Neutrophil (primary cell): ENCODE data around the gene ATG2A.

Source experiments
- H3K27ac ChIP-seq: fragments of 200-600 bp; sonication (generic); 2 replicates; pipeline ENCODE4 v1.5.1; 2016; ENCODE audit warnings: mild to moderate bottlenecking, moderate library complexity
- H3K27me3 ChIP-seq: fragments of 200-600 bp; sonication (generic); 2 replicates; pipeline ENCODE4 v1.6.0; 2016; ENCODE audit warnings: mild to moderate bottlenecking
- H3K36me3 ChIP-seq: fragments of 200-600 bp; sonication (generic); 2 replicates; pipeline ENCODE4 v1.5.1; 2017
- H3K4me1 ChIP-seq, 2 experiments: fragments of 200-600 bp in 1 of 2; sonication (generic) in 1 of 2; 1 replicate in 1 of 2; 2 replicates in 1 of 2; pipeline versions ENCODE4 v1.5.1 to v1.6.1; 2013 to 2016; ENCODE audit warnings: low read depth in 1 of 2, low read length in 1 of 2, mild to moderate bottlenecking in 1 of 2, moderate library complexity in 1 of 2; ENCODE audit not compliant: control insufficient read depth in 1 of 2, insufficient read depth in 1 of 2
- H3K4me3 ChIP-seq, 2 experiments: fragments of 200-600 bp in 1 of 2; sonication (generic) in 1 of 2; 1 replicate in 1 of 2; 2 replicates in 1 of 2; pipeline ENCODE4 v1.5.1; 2013 to 2016; ENCODE audit warnings: low read depth in 1 of 2, low read length in 1 of 2, mild to moderate bottlenecking in 1 of 2, moderate library complexity in 1 of 2
- H3K9me3 ChIP-seq: fragments of 200-600 bp; sonication (generic); 2 replicates; pipeline ENCODE4 v1.5.1; 2016
- TF ChIP-seq, protein P1 (sequence below): fragments of 200-600 bp; sonication (generic); IDR thresholded peaks from 2 replicates; pipeline ENCODE4 v1.5.1; 2016; ENCODE audit warnings: antibody characterized with exemption

Gene ATG2A

DNA sequence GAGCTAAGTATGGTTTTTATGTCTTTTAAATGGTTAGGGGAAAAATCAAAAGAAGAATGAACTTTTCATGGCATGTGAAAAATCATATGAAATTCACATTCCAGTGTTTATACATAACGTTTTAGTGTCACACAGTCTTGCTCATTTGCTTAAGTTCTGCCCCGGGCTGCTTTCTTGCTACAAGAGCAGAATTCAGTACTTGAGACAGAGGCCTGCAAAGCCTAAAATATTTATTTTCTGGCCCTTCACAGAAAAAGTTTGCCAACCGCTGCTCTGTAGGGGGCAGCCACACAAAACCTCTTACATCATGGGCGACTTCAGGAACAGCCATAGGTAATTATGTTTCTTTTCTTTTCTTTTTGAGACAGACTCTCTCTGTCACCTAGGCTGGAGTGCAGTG, 1.0 kb upstream of the ATG2A start:
- peak overlapping the region; percentile 95 for H3K27ac ChIP-seq
- H3K27me3 ChIP-seq, result no peaks in the 10 kb centered on the region
- no peaks in the 10 kb centered on the region for H3K9me3 ChIP-seq
- H3K4me3 ChIP-seq, result peak overlapping the region; percentile 89 to 97
- peaks cover 19 to 23% of the 10 kb centered on the region in 2 experiments for H3K4me1 ChIP-seq
- TF ChIP-seq, protein P1, sequence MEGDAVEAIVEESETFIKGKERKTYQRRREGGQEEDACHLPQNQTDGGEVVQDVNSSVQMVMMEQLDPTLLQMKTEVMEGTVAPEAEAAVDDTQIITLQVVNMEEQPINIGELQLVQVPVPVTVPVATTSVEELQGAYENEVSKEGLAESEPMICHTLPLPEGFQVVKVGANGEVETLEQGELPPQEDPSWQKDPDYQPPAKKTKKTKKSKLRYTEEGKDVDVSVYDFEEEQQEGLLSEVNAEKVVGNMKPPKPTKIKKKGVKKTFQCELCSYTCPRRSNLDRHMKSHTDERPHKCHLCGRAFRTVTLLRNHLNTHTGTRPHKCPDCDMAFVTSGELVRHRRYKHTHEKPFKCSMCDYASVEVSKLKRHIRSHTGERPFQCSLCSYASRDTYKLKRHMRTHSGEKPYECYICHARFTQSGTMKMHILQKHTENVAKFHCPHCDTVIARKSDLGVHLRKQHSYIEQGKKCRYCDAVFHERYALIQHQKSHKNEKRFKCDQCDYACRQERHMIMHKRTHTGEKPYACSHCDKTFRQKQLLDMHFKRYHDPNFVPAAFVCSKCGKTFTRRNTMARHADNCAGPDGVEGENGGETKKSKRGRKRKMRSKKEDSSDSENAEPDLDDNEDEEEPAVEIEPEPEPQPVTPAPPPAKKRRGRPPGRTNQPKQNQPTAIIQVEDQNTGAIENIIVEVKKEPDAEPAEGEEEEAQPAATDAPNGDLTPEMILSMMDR, result no peak
- H3K36me3 ChIP-seq, result peaks cover 23% of the 10 kb centered on the region

DNA sequence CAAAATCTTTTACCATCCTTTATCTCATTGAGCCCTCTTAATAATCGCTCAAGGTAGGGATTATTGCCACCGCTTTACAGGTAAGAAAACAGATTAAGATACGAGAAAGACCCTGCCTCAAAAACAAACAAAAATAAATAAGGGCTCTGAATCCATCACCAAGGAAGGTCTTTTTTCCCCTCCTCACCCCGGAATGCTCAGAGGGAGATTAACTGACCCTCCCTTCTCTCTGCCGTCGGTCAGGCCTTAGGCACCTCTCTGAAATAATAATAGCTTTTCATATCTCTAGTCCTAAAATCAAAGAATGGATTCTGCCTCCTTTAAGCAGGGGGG, 620 bp upstream of the ATG2A start:
- Histone ChIP-seq H3K27me3 (no peaks in the 10 kb centered on the region), H3K4me3 (peak overlapping the region; percentile 89 to 97), H3K9me3 (no peaks in the 10 kb centered on the region), H3K27ac (peak overlapping the region; percentile 95), H3K36me3 (peaks cover 27% of the 10 kb centered on the region), H3K4me1 (peaks cover 19 to 23% of the 10 kb centered on the region in 2 experiments)
- TF ChIP-seq, protein P1, result no peak

DNA sequence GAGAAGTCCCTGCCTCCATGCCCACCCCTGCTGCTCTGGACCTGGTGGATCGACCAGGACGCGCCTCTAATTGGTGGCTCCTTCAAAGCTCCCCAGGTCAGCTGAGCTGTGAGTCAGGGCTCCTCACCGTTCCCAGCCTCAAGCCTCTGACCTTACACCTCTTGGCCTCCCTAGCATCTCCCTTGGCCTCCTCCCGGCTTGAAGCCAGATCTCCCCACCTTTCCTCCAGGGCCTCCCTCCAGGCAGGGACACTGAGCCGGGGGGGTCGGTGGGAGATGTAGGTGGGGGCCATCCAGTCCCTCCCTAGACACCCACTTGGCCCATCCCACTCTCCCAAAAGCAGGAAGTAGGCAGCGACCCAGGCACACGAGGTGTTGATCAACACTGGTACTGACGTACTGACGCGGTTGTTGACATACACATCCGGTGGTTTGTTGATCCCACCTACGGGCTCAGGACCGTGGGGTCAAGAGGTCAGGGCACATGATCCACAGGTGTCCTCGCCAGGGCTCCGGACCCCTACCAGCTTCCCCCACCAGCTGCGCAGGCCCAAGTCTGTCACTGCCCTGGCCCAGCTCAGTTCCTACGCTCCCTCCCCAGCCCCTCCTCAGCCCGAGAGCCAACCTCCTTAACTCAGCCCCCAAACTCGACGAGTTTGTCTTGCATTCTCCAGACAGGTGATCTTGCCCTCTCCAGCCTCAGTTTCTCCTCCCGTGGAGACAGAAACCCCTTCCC, 802 bp downstream of the ATG2A start:
- H3K4me1 ChIP-seq, result peaks cover 19 to 23% of the 10 kb centered on the region in 2 experiments
- peak overlapping the region; percentile 95 for H3K27ac ChIP-seq
- H3K9me3 ChIP-seq, result no peaks in the 10 kb centered on the region
- H3K4me3 ChIP-seq, result peak overlapping the region; percentile 89 to 97
- no peaks in the 10 kb centered on the region for H3K27me3 ChIP-seq
- TF ChIP-seq, protein P1, result peak; percentile 25
- peaks cover 41% of the 10 kb centered on the region for H3K36me3 ChIP-seq

DNA sequence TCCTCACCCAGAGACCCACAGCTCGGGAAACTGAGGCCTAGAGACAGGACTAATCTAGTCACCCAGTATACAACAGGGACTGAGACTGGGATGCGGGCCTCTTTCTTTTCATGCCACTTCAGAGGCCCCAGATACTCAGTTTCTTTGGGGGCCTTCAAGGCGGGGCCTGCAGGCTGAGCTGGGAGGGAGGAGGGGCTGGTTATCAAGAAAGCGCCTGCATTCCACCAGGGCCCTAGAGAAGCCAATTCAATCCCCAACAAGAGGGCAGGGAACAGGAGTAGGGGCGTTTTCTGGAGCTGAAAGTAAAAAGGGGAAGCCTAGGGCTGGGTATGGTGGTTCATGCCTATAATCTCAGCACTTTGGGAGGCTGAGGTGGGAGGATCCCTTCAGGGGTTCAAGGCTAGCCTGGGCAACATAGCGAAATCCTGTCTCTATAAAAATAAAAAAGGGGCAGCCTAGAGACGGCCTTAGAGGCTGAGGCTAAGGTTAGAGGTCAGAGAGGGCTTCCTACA, 1.6 kb downstream of the ATG2A start:
- Histone ChIP-seq H3K27ac (peak overlapping the region; percentile 95), H3K4me1 (peaks cover 19 to 23% of the 10 kb centered on the region in 2 experiments), H3K9me3 (no peaks in the 10 kb centered on the region), H3K36me3 (peaks cover 49% of the 10 kb centered on the region), H3K4me3 (peak overlapping the region; percentile 89 to 97), H3K27me3 (no peaks in the 10 kb centered on the region)
- TF ChIP-seq, protein P1, result no peak

DNA sequence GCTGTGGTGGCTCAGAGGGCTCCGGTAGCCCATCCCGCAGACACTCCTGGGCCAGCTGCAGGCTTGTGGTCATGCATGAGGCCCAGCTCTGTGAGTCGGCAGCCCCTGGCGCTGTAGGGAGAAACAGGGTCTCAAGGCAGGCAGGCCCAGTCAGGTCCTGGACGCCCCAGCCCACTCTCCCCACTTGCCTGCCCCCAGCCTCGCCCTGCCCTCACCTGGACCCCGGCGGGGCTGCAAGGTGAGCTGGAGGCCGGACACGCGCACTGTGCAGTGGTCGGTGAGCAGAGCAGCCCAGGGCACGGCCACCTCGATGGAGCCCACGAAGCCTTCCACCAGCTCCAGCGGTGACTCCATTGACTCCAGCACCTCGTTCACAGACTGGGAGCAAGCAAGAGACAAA, 2.9 kb downstream of the ATG2A start:
- H3K4me3 ChIP-seq, result no peak overlapping the region
- H3K4me1 ChIP-seq, result peaks cover 19 to 23% of the 10 kb centered on the region in 2 experiments
- TF ChIP-seq, protein P1, result no peak
- peak overlapping the region; percentile 95 for H3K27ac ChIP-seq
- H3K9me3 ChIP-seq, result no peaks in the 10 kb centered on the region
- H3K36me3 ChIP-seq, result peaks cover 62% of the 10 kb centered on the region
- H3K27me3 ChIP-seq, result no peaks in the 10 kb centered on the region
